T1000 (cell line): ENCODE measurements around the gene ASIC2.

Experiments used
- DNase-seq: peaks from one replicate; lab custom pipeline; 2025; ENCODE audit warnings: mixed read lengths; lab: John Stamatoyannopoulos, UW

Gene ASIC2

DNA sequence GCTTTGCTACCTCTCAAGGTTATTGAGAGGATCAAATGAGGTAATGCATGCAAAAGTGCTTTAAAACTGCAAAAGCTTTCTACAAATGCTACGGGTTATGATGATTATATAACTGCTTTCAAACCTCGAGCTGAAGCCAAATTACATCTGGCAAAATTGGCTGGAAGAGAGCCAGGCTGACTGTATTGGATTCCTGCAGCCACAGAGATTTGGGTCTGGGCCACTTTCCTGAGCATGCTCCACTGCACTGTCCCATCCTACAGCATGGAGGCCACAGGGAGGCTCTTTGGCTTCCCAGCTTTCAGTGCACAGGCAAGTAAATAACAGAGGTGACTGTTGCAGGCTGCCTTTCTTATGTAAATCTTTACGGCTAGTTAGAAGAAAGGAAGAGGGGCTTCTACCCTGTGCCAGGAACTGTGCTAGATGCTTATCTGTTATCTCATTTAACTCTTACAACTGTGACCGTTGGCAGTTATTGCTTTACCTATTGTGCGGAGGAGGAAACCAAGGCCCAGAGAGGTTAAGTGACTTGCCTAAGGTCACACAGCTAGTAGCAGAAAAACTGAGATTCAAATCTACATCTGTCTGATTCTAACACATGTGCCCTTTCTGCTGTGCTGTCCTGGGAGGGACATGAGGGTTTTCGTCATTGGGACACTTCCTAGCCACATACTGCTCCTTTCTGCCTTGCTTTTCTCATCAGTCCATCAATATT, 179.7 kb downstream of the ASIC2 start:
- no peak for DNase-seq

GRCh38 chr17:33112763-33113162, 180.3 kb downstream of the ASIC2 start:
- no peak for DNase-seq

DNA sequence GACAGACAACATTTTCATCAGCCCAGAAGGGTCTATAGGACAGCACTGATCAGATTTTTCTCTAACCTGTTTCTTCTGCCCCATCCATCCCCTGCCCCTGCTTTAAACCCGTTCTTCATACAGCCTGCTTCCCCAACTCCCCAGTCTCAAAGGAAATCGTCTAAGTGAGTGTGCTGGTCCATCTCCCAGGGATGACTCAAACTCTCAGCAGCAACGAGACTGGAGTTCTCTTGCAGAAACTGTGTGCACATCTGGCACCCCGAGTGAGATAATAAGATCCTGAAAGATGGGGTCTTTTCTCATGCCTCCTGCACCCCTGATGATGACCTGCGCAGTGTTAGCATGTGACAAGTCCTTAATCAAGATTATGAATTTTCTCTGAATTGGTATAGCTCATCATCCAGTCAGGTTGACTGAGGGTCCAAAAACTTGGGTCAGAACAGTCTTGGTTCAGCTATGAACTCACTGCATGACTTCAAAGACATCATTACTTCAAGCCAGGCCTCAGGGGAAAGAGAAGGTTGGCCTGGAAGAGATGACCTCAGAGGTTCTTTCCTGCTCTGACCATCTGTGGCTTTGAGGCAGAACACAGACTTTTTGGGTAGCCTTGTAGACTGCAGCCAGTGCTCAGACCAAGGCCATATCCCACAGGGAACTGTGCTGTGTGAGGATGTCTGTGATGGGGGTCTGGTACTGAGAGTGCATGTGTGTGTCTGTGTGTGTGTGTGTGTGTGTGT, 183.6 kb downstream of the ASIC2 start:
- DNase-seq = no peak

DNA sequence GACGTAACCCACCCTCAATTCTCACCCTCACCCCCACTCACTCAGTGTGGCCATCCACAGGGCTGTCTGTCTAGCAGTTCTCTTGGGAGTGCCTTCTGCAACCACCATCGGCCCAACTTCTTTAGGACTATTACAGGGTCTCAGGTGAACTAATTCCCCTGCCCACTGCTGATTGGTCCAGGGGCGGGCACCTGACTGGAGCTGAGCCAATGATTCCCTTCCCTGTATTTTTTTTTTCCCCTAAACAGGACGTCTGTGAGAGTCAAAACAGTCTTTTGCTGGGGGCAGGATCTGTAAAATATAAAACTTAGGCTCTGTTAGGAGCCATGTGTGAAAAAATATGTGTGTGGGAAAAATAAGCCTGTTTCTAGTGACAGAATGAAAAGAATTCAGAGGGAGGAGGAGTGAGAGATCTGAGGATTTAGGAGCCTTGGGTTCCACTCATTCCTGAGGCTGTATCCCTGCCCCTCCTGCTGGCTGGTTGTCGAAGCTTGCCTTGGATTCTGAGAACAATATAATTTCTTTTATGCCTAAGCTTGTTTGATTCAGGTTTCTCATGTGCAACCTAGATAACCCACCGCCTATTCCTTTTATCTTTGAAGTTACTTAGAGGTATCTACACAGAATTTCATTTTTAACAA, 186.4 kb downstream of the ASIC2 start:
- DNase-seq = no peak

DNA sequence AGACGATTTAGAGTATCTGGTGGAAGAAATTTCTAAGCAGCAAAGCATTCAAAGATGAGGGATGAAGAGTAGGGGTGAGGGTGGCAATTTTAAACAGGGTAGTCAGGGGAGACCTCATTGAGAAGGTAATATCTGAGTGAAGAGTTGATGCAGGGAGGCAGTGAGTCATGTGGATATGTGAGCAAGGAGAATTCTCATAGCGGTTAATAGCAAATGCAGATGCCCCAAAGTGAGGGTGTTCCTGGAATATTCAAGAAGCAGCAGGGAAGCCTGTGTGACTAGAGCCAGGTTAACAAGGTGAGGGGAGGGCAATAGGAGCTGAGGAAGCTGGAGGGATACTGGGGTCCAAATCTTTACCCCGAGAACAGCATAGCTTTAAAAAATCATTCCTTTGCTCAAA, 187.2 kb downstream of the ASIC2 start:
- no peak for DNase-seq

- no peak for DNase-seq
These were observed 193.2 kb downstream of the ASIC2 start for GRCh38 chr17:33099906-33100305.

GRCh38 chr17:33099252-33099651, 193.8 kb downstream of the ASIC2 start:
- DNase-seq = no peak

DNA sequence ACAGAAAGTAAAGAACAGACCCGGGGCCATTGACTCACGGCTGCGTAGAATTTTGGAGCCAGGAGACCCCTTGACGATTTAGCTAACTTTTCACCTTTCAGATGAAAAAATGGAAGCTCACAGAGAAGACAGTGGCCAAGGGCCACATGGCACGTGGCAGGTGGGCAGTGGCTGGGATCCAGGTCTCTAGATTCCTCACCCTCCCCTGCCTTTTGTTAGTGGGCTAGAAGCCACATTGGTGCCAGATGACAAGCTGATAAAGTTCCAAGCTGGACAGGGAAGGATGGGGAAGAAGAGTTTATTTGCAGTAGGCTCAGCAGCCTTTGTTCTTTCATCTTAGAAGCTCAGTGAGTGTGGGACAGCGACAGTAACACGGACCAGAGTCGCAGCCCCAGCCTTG, 195.7 kb downstream of the ASIC2 start:
- DNase-seq = no peak

DNA sequence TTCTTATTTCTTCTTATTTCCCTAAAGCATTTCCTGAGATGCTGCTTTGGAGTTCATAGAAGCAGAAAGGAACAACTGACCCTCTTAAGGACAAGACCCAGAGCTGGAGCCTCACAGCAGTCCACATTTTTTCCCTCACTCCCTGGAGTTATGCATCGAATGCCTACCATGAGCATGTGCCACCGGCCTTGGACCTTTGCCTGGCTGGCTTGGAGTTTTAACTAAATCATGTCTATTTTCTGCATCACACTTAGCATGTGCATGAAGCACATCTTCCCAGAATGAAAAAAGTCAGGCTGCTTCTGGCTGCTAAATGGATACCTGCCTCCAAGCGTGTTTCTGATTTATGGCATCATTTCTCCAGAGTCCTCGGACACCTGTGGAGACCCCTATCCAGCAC, 196.9 kb downstream of the ASIC2 start:
- no peak for DNase-seq

GRCh38 chr17:33091271-33091670, 201.8 kb downstream of the ASIC2 start:
- no peak for DNase-seq

GRCh38 chr17:33090806-33091205, 202.3 kb downstream of the ASIC2 start:
- DNase-seq = no peak

DNA sequence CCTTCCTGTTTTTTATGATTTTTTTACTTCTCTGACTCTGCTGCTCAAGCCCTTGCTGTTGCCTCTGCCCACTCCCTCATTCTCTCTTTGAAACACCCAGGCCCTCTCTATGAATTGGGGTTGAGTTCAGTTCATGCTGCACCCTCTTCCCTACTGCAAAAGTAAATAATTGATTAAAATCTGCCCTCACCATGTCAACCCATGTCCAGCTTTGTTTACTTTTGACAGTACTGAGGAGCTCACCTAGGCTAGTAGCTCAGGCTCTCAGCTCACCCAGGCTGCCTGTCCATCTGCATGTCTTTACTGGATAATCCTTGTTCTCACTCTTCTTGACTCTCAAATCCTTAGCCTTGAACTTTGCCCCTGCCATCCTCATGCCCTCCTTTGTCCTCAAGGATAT, 206.2 kb downstream of the ASIC2 start:
- no peak for DNase-seq

- no peak for DNase-seq
These were observed 207.1 kb downstream of the ASIC2 start for GRCh38 chr17:33086041-33086440.

GRCh38 chr17:33085256-33085655, 207.8 kb downstream of the ASIC2 start:
- no peak for DNase-seq

- DNase-seq = no peak
These were observed 208.3 kb downstream of the ASIC2 start for GRCh38 chr17:33084755-33085154.

DNA sequence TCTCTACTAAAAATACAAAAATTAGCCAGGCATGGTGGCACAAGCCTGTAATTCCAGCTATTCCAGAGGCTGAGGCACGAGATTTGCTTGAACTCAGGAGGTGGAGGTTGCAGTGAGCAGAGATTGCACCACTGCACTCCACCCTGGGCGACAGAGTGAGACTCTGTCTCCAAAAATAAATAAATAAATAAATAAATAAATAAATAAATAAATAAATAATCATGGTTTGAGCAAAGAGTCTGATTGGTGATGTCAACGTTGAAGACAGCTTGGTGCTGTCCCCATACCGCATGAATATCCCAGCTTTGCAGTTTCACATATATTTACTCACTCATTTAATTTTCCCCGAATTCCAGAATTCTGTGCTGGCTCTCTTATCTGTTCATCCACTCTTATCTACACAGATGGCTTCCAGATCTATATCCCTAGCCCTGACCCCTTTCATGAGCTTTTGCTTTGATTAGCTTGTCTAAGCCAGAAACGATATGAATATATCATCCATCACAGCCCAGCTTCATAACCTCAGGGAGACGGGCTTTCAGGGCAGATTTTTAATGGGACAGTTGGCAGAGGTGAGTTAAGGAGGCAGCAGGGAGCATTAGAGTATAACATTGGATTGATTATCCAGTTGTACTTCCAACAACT, 210.4 kb downstream of the ASIC2 start:
- DNase-seq = no peak

DNA sequence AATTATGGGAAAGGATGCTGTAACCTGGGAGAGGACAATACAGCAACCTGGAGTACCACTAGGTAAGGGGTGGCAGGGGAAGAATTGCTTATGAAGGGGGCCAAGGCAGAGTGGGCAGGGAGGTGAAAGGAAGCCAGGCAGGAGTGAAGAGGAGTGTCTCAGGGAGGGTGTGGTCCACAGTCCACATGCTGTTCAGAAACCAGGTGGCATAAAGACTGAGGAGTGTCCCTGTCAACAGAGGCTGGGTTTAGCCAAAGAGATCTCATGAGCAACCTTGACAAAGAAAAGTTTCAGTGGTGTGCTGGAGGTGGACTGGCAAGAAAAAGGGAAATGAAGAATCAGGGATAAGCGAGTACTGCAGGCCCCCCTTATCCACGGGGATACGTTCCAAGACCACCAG, 213.0 kb downstream of the ASIC2 start:
- no peak for DNase-seq

DNA sequence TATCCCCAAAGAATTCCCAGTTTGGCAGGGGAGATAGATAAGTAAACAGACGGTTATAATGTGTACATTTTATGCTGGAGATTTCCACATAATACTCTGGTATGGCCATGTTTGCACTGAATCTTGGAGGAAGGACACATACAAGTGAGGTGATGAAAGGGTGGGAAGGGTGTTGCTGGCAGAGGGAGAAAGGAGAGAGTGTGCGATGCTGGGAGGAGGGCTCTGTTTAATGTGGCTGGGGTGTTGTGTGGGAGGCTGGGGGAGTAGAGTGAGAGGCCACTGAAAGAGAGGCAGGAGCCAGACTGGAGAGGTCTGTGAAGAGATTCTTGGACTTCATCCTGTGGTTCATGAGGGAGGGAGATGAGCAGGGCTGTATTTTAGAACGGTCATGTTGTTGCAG, 213.9 kb downstream of the ASIC2 start:
- DNase-seq = no peak

- DNase-seq = no peak
These were observed 216.1 kb downstream of the ASIC2 start for GRCh38 chr17:33076979-33077378.

DNA sequence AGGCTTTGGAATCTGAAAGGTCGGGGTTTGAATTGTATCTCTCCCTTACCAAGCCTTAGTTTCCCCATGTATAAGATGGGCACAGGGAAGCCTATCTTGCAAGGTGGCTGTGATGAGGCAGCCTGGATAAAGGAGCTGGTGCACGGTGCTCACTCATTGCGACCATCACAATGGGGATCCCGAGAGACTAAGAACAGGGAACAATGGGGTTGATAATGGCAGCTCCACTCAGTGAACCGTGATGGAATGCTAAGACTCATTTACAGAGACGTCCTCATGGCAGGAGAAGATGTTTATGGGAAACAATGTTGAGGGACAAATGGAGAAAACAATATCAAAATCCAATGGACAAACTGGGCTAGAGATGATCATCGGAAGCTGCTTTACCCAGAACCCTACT, 219.7 kb downstream of the ASIC2 start:
- no peak for DNase-seq

- no peak for DNase-seq
These were observed 220.5 kb downstream of the ASIC2 start for GRCh38 chr17:33072421-33073161.

DNA sequence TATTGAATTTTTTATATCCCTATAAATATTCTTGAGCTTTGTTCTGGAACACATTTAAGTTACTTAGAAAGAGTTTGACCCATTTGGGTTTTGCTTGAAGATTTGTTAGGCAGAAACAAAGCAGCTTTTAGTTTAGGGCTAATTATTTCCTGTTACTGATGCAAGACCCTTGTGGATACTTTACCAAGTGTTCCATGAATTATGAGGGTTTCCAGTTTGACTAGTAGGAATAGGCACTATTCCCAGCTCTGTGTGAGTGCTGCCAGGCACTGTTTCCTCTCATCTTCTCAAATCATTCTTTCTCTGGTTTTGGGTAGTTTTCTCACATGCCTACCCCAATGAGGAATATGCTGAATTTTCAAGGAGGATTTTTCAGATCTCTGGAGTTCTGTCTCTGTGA, 221.4 kb downstream of the ASIC2 start:
- DNase-seq = no peak
